ENCODE results near the gene RPL32.
"Not testable (repeated sequence)": the region's sequence is repeated elsewhere in the genome, so short reads cannot be mapped to it uniquely, and the experiment has no call there.

Gene RPL32

DNA sequence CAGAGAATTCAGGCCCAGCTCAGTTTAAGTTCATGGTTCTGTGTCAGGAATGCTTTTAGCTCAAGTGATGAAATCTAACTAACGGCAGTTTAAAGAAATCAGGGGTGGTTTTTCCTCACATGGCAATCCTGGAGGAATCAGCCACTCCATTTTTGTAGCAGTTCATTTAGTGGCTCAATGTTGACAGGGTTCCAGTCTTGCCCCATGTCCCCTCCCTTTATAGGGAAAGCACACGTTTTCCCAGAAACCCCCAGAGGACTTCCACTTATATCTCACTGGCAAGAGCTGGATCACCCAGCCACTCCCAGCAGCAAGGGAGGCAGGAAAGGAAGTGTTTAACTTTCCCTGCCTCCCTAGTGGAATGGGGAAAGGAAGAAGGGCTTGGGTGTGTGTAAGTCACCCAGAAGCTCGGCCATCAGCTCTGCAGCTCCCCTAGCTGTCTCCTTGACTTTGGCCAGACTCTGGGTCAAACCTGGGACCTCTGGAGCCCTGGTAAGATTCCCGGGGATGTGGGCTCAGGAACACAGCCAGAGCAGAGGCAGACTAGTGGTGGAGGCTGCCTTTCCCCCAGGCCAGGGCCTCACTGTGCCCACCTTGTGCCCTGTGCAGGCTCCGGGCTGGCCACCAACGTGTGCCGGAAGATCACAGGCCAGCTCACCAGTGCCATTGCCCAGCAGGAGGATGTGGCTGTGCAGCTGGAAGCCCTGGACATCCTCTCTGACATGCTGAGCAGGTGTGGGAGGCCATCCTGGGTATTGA, 33.6 kb downstream of the RPL32 start:
- TF ChIP-seq JUND (IDR thresholded peaks at IDR 0.05; ENCODE audit: low read depth): no peak
- in situ Hi-C loops (cut with HindIII; ENCODE audit: low pct_unique_long_range_greater_than_20kb, low sequenced_read_pairs): no loop called here
- no peak for DNase-seq (ENCODE audit: low read depth in 1 of 2, low spot score in 1 of 2)

DNA sequence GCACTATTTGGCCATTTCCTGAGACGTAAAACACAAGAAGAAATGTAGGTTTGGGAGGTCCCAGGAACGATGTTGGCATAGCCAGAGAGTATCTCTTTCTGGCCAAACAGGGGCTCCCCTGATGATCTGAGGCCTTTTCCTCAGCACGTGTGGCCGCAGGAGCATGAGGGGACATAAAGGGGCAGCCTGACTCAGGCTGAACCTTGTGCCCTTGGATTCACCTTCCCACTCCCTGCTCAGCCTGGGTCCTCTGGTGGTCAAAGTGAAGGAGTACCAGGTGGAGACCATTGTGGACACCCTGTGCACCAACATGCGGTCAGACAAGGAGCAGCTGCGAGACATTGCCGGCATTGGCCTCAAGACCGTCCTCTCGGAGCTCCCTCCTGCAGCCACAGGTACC, 34.3 kb downstream of the RPL32 start:
- in situ Hi-C loops (cut with HindIII; ENCODE audit: low pct_unique_long_range_greater_than_20kb, low sequenced_read_pairs): no loop called here
- no peak for TF ChIP-seq JUND (IDR thresholded peaks at IDR 0.05; ENCODE audit: low read depth)
- no peak for DNase-seq (ENCODE audit: low read depth in 1 of 2, low spot score in 1 of 2)

GRCh38 chr3:12803371-12803770, 38.0 kb downstream of the RPL32 start:
- in situ Hi-C loops (cut with HindIII; ENCODE audit: low pct_unique_long_range_greater_than_20kb, low sequenced_read_pairs): no loop called here
- no peak for DNase-seq (ENCODE audit: low read depth in 1 of 2, low spot score in 1 of 2)
- no peak for TF ChIP-seq JUND (IDR thresholded peaks at IDR 0.05; ENCODE audit: low read depth)

GRCh38 chr3:12799525-12800440, 41.6 kb downstream of the RPL32 start:
- DNase-seq (ENCODE audit: low read depth in 1 of 2, low spot score in 1 of 2): no peak
- no peak for TF ChIP-seq JUND (IDR thresholded peaks at IDR 0.05; ENCODE audit: low read depth)
- in situ Hi-C loops (cut with HindIII; ENCODE audit: low pct_unique_long_range_greater_than_20kb, low sequenced_read_pairs): no loop called here

DNA sequence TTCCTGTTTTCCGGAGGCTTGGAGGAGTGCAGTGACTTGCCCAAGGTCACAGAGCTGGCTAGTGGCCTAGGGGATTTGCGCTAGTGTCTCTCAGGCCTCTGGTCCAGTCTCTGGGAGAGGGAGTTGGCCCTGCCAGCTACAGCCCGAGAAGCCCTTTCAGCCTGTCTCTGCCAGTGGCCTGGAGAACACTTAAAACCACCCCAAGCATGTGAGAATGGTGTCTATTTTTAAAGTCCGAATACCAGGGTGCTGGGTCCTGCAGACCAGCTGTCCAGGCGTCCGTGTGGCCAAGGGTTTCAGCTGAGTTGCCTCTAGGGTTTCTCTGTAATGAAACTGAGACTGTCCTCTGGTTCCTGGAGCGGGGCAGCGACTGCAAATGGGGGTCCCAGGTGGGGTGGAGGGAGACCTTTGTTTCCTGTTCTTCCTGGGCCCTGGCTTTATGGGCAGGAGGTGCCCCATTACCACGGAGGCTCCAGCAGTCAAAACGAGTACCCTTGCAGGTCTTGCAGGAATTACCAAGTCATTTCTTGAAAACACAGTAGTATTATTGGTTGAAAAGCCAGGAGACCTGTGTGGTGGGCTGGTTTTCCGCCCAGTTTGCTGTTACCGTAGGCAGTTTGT, 42.7 kb downstream of the RPL32 start:
- no peak for DNase-seq (ENCODE audit: low read depth in 1 of 2, low spot score in 1 of 2)
- TF ChIP-seq JUND (IDR thresholded peaks at IDR 0.05; ENCODE audit: low read depth): no peak
- in situ Hi-C loops (cut with HindIII; ENCODE audit: low pct_unique_long_range_greater_than_20kb, low sequenced_read_pairs): no loop called here

- in situ Hi-C loops (cut with HindIII; ENCODE audit: low pct_unique_long_range_greater_than_20kb, low sequenced_read_pairs): no loop called here
- DNase-seq (ENCODE audit: low read depth in 1 of 2, low spot score in 1 of 2): no peak
- no peak for TF ChIP-seq JUND (IDR thresholded peaks at IDR 0.05; ENCODE audit: low read depth)
These were observed 43.3 kb downstream of the RPL32 start for GRCh38 chr3:12797892-12798558.

- no peak for TF ChIP-seq JUND (IDR thresholded peaks at IDR 0.05; ENCODE audit: low read depth)
- in situ Hi-C loops (cut with HindIII; ENCODE audit: low pct_unique_long_range_greater_than_20kb, low sequenced_read_pairs): no loop called here
- no peak for DNase-seq (ENCODE audit: low read depth in 1 of 2, low spot score in 1 of 2)
These were observed 44.1 kb downstream of the RPL32 start for GRCh38 chr3:12797124-12797891.

GRCh38 chr3:12796171-12797123, 44.9 kb downstream of the RPL32 start, which contains the start of gene CAND2:
CAND2 (plus strand) TSS chr3:12796680; CDS start chr3:12796721, 41 bp downstream.
- in situ Hi-C loops (cut with HindIII; ENCODE audit: low pct_unique_long_range_greater_than_20kb, low sequenced_read_pairs): no loop called here
- no peak for TF ChIP-seq JUND (IDR thresholded peaks at IDR 0.05; ENCODE audit: low read depth)
- peak in 1 of 2 experiments; percentile 44 for DNase-seq (ENCODE audit: low read depth in 1 of 2, low spot score in 1 of 2)

DNA sequence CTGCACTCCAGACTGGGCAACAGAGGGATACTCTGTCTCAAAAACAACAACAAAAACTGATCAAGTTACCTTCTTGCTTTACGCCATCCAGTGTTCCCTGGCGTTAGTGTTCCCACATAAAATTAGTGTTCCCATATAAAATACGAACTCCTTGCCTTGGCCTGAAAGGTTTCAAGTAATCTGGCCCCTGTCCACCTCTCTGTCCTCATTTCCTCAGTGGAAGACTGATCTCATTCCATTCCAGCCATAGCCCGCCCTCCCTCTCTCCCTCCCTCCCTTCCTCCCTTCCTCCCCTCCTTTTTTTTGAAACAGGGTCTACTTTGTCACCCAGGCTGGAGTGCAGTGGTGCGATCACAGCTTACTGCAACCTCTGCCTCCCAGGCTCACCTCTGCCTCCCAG, 47.7 kb downstream of the RPL32 start:
- TF ChIP-seq JUND (IDR thresholded peaks at IDR 0.05; ENCODE audit: low read depth): no peak
- DNase-seq (ENCODE audit: low read depth in 1 of 2, low spot score in 1 of 2): no peak
- in situ Hi-C loops (cut with HindIII; ENCODE audit: low pct_unique_long_range_greater_than_20kb, low sequenced_read_pairs): no loop called here

GRCh38 chr3:12791430-12791829, 49.9 kb downstream of the RPL32 start:
- TF ChIP-seq JUND (IDR thresholded peaks at IDR 0.05; ENCODE audit: low read depth): no peak
- in situ Hi-C loops (cut with HindIII; ENCODE audit: low pct_unique_long_range_greater_than_20kb, low sequenced_read_pairs): no loop called here
- DNase-seq (ENCODE audit: low read depth in 1 of 2, low spot score in 1 of 2): no peak

GRCh38 chr3:12787967-12788690, 53.2 kb downstream of the RPL32 start:
- in situ Hi-C loops (cut with HindIII; ENCODE audit: low pct_unique_long_range_greater_than_20kb, low sequenced_read_pairs); DNase-seq (ENCODE audit: low read depth in 1 of 2, low spot score in 1 of 2): not testable (repeated sequence)

DNA sequence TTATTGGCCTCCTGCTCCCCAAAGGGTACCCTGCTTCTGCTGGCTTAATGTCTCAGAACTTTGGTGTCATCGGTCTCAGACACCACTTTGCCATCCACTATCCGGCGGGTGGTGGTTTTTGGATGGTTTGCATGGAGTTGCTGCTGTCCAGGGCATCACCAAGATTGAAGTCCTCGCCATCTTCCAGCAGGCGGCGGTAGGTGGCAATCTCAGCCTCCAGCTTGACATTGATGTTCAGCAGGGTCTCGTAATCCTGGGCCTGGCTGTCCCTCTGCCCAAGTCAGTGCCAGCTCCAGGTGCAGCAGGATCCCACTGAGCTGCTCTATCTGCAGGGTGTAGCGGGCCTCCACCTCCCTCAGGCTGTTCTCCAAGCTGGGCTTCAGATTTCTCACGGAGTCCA, 54.0 kb downstream of the RPL32 start:
- peak in 1 of 2 experiments; percentile 34 for DNase-seq (ENCODE audit: low read depth in 1 of 2, low spot score in 1 of 2)
- in situ Hi-C loops (cut with HindIII; ENCODE audit: low pct_unique_long_range_greater_than_20kb, low sequenced_read_pairs): not testable (repeated sequence)

Measured in T47D (cell line).